Activated CD4-positive, alpha-beta T cell treated with anti-CD3 and anti-CD28 coated beads for 1 hour (primary cell): ENCODE data around the gene NDE1.
"Not testable (repeated sequence)": the region's sequence is repeated elsewhere in the genome, so short reads cannot be mapped to it uniquely, and the experiment has no call there.

Experiments
- DNase-seq: peaks from one replicate; pipeline ENCODE4 v3.0.0-alpha.2; 2020

NDE1 gene

GRCh38 chr16:15701975-15702970 lies 52.2 kb downstream of the NDE1 start:
- DNase-seq, result no peak

- DNase-seq, result no peak
These were observed 53.1 kb downstream of the NDE1 start for GRCh38 chr16:15703029-15703736.

GRCh38 chr16:15704545-15704987 lies 54.5 kb downstream of the NDE1 start:
- peak; percentile 60 for DNase-seq

DNA sequence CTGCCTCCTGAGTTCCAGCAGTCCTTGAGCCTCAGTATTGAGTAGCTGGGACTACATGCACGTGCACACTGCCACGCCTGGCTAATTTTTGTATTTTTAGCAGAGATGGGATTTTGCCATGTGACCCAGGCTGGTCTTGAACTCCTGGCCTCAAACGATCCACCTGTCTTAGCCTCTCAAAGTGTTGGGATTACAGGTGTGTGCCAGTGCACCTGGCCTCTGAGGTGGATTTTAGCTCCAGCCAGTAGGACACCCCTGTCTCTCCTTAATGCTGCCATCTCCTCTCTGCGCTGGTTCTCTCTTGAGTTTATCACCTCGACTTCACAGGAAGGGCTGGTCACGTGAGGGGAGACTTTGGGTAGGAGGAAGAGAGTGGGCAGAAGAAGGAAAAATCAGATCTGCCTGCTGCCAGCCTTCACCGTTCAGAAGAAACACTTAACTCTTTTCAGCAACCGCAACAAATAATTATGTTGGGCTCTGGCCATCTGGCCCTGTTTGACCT lies 55.1 kb downstream of the NDE1 start:
- no peak for DNase-seq

GRCh38 chr16:15707332-15707731 lies 57.3 kb downstream of the NDE1 start:
- no peak for DNase-seq

DNA sequence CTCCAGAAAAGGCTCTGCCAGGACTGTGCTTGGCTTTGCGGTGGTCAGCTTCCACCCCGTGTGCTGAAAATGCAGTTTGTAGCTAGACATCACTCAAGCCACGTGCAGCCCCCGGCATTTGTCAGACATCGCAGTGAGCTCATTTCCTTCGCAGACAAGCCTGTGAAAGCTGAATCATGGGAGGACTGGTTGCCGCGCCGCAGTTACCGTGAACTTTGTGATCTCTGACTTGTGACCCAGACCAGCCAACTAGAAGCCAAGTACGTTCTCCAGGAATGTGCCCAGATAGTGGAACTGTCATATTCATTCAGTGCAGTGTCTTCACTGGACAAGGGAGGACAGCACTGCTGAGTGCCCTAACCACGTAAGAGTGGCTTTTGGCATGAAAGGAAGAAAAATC lies 58.1 kb downstream of the NDE1 start:
- DNase-seq, result no peak

DNA sequence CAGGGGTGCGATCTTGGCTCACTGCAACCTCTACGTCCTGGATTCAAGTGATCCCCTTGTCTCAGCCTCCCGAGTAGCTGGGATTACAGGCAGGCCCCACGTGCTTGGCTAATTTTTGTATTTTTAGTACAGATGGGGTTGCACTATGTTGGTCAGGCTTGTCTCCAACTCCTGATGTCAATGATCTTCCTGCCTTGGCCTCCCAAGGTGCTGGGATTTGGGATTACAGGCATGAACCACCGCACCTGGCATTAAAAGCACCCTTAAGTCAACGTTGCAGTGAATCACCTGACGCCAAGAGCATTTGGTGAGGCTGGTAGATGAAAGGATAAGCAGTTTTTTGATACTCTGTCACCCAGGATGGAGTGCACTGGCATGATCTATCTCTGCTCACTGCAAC lies 59.0 kb downstream of the NDE1 start:
- no peak for DNase-seq

DNA sequence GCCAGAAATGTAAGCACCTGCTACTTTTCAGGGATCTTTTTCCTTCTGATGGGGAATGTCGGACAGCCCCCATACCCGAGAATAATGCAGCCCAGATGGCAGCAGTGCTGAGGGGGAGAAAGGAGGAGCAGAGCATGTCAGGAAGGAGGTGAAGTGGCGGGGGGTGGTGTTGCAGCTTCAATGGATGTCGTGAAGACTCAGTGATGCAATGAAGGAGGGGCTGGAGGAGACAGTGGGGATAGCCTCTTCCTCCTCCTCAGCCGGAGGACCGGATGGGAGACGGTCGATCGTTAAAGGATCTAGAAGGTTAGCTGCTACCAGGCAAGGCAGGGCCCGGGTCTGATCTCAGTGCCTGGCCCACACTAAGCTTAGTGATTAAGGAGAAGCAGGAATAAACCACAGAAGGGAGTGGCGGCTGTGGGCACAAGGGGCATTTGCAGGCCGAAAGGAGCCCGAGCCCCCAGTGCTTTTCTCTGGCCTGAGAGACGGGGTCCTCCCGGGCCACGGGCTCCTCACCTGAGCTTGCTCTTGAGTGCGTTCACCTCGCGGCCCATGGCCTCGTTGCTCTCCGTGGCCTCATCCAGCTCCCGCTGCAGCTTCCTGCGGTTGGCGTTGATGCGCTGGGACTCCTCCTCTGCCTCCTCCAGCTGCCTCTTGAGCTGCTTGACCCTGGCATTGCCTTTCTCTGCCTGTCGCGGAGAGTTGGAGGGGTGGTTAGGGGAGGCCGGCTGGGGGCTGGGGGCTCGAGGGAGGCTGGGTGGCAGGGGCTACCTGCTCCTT lies 64.5 kb downstream of the NDE1 start:
- no peak for DNase-seq

DNA sequence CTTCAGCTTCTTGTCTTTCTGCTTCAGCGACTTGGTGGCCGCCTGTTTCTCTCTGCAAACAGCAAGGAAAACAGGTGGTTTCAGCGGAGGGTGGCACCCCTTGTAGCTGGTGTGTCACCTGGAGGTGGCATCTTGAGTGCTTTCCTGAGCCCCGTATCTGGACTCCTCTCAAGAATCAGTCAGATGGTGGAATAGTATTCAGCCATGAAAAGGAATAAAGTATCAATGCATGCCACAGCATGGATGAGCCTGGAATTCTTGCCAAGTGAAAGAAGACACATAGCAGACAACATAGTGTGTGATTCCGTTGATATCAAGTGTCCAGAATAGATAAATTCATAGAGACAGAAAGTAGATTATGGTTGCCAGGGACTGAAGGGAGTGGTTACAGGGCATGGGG lies 65.2 kb downstream of the NDE1 start:
- DNase-seq, result no peak

DNA sequence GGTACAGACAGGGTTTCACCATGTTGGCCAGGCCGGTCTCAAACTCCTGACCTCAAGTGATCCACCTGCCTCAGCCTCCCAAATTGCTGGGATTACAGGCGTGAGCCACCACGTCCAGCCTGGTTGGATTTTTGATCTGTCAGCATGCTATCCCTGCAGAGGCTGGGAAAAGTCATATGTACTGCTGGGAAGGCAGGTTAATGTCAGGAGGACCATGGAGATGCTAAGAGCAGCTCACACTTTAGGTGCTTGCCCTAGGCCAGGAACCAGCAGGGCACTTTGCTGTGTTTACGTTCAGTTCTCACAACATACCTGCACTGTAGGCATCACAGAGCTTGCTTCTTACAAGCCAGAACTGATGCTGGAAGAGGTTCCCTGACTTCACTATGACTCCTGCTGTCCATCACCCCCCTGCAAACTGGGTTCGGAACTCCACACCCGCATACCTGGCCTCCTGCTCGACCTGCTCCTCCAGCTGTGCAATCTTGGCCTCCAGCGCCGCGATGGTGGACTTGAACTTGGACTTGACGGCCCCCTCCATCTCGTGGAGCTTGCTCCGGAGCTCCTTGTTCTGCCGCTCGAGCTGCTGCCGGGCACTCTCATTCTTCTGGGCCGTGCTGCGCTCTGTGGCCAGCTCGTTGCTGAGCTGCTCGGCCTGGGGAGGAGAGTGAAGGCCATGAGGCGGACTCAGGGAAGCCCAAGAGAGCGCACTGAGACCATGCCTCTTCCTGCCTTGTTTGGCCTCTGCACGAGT lies 66.8 kb downstream of the NDE1 start:
- no peak for DNase-seq

DNA sequence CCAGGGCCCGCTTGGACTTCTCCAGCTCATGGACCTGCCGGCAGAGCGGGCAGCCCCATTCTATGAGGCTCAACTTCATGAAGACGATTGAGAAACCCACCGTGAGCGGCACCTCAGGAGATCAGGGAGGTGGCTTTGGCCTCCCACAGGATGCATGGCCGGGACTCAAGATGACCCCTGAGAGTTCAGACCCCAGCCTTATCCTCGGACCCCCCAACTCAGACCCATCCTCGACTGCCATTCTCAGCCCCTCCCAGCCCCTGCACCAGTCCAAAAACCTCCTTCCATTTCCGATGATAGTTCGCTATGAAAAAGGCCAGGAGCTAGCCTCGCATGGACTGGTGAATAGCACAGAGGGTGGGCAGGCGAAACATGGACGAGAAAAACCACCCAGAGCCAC lies 71.0 kb downstream of the NDE1 start:
- no peak for DNase-seq

DNA sequence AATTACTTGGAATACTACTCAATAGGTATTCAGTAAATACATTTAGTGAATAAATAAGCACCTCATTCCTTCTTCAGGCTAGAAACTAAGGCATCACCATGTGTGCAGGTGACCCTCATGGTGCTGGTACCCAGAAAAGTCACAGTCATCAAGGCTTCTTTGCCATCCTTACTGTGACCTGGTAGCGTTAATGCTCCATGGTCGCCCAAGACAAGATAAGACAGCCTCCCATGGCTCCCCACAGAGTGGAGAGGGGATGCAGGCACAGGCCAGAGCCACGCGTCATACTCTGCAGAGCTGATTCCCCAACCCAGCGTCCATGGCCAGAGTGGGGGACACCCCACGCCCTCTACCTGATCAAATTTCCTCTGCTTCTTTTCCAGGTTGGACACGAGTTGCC lies 73.8 kb downstream of the NDE1 start:
- DNase-seq, result no peak

GRCh38 chr16:15725641-15726240 lies 75.7 kb downstream of the NDE1 start:
- no peak for DNase-seq

- no peak for DNase-seq
These were observed 76.7 kb downstream of the NDE1 start for GRCh38 chr16:15726715-15727114.

GRCh38 chr16:15727697-15728096 lies 77.7 kb downstream of the NDE1 start:
- not testable (repeated sequence) for DNase-seq

GRCh38 chr16:15729152-15729551 lies 79.1 kb downstream of the NDE1 start:
- no peak for DNase-seq

DNA sequence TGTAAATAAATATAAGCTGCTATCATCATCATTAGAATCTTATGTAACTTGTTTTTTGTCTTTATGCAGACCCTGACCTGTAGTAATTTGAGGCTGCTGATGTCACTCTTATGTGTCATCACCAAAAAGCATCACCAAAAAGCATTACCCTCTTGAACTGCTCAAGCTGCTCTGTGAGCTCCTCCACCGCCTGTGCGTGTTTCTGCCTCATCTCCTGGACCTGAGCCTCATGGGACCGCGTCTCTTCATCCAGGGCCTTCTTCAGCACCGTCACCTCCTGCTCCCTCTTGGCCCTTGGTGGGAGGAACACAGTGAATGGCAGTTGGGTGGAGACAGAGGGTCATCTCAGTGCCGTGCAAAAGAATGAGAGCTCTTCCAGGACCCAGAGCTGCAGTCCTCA lies 82.4 kb downstream of the NDE1 start:
- no peak for DNase-seq

GRCh38 chr16:15735610-15736009 lies 85.6 kb downstream of the NDE1 start:
- DNase-seq, result no peak

- no peak for DNase-seq
These were observed 86.5 kb downstream of the NDE1 start for GRCh38 chr16:15736529-15736928.

DNA sequence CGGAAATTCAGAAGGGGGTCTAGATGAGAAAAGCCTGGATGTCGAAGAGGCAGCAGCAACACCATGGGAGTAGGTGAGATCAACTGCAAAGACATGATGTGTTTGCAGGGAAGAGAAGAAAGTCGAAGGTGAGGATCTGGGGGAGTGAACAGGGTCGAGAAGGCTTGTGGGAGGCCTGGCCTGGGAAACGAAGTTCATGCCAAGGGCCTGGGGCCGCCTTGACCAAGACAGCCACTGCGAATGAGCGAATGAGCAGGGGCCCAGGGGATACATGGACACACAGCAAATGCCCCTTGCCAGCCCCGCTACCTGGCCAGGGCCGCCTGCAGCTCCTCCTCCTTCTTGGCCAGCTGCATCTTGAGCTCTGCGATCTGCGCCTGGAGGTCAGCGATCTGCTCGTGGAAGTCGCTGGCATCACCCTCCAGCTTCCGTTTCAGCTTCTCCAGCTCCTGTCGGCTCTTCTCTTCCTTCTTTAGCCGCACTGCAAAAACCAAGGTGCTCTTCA lies 87.1 kb downstream of the NDE1 start:
- DNase-seq, result no peak

DNA sequence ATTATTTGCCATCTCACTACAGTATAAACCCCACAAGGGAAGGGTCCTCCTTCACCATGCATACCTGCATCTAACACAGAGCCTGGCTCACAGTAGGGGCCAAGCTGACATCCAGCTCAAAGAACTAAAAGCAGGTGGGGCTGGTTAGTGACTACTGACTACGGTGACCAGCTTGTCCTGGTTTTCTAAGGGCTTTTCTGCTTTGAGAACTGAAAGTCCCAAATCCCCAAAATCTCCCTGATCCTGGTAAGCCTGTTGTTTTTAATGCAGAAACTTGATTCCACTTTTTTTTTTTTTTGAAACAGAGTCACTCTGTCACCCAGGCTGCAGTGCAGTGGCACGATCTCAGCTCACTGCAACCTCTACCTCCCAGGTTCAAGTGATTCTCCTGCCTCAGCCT lies 89.4 kb downstream of the NDE1 start:
- no peak for DNase-seq

DNA sequence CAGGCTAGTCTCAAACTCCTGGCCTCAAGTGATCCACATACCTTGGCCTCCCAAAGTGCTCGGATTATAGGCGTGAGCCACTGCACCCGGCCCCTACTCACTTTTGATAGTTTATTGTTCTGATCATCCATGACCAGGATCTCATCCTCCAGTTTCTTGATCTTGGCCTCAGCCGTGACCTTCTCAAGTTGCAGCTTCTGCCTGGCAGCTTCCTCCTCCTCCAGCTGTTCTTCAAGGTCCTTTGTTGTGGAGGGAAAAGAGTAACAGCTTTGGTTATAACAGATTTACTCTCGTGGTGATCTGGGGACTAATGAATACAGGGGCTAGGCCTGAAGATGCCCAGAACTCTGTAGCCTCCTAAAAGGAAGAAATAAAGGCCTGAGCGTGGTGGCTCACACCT lies 89.9 kb downstream of the NDE1 start:
- no peak for DNase-seq
